Islet precursor cell (in vitro differentiated cells): ENCODE data around the gene ABAT.

ENCODE experiments used
- DNase-seq: peaks from one replicate; pipeline ENCODE4 v3.0.0-alpha.2; 2018

The ABAT gene

DNA sequence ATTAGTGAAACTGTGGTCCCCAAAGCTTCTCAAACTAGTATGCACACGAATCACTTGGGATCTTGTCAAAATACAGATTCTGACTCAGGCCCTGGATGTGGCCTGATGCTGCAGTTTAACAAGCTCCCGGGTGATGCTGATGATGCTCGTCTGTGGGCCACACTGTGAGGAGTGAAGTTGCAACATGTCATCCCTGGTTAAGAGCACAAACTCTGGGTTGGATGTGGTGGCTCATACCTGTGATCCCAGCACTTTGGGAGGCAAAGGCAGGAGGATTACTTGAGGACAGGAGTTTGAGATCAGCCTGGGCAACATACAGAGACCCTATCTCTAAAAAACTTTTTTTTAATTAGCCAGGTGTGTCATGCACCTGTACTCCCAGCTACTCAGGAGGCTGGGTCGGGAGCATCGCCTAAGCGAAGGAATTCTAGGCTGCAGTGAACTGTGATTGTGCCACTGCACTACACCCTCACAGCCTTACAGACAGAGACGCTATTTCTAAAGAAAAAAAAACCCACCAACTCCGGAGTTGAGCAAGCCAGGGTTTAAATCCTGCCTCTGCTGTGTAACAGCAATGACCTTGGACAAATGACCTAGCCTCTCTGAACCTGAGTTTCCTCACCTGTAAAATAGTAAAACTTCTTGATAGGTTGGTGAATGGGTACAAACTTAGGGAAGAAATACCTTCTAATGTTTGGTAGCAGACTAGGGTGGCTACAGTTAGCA, 24.4 kb upstream of the ABAT start:
- DNase-seq = no peak

DNA sequence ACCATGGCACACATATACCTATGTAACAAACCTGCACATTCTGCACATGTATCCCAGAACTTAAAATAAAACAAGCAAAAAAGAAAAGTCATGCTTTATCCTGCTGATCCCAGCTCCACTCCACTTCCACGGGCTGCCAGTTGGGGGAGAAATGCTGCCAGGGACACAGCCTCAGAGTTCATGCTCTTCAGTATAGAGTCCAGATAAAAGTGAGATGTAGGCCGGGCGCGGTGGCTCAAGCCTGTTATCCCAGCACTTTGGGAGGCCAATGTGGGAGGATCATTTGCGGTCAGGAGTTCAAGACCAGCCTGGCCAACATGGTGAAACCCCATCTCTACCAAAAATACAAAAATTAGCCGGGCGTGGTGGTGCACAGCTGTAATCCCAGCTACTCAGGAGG, 22.5 kb upstream of the ABAT start:
- peak; percentile 68 for DNase-seq

DNA sequence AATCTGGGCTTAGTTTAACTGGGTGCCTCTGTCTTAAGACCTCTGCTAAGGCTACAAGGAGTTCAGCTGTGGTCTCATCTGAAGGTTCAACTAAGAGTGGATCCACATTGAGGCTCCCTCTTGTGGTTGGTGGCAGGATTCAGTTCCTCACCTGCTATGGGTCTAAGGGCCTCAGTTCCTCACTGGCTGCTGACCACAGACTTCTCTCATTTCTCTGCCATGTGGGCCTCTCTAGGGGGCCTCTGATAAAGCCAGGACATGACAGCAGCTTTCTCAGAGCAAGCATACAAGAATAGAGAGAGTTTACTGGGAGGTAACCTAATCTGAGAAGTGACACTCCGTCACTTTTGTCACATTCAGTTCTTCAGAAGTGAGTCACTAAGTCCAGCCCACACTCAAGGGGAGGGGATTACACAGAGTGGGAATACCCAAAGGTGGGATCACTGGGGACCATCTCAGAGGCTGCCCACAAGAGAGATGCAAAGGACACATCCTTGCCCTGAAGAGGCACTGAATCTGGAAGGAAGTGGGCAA, 19.2 kb upstream of the ABAT start:
- no peak for DNase-seq

DNA sequence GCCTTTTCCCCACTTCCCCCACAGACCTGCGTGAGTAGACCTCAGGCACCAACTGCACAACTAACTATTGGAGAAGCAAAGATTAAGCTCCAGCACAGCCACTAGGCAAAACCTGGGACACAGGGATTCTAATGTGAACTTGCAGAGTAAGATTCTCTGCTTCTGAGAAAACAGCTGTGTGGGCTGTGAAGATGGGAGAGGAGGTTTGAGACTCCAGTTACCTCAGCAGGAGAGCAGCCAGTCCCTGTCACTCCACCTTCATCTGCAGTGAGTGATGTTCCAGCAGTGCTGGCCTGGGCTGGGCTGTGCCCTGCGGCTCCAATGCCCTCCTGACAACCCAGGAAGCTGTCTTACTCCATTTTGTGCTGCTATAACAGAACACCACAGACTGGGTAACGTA, 18.0 kb upstream of the ABAT start:
- DNase-seq = no peak

DNA sequence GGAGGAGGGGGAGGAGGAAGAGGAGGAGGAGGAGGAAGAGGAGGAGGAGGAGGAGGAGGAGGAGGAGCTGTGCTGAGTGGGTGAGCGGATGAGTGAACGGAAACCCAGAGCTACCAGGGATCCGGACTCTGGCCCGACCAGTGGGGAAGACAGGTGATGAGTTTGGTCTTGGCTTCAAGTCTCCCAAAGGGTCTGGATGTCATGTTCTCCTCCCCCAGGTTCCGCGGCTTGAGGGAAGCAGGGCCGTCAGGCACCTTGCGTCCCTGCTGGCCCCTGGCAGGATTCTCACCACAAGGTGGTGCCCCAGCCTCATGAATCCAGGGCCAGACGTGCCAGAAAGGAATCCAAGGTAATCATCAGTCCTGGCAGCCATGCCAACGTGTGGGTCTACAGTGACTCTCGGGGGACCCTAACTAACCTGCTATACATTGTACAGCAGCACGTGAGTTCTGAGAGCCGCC, 13.5 kb upstream of the ABAT start:
- DNase-seq = peak; percentile 87

DNA sequence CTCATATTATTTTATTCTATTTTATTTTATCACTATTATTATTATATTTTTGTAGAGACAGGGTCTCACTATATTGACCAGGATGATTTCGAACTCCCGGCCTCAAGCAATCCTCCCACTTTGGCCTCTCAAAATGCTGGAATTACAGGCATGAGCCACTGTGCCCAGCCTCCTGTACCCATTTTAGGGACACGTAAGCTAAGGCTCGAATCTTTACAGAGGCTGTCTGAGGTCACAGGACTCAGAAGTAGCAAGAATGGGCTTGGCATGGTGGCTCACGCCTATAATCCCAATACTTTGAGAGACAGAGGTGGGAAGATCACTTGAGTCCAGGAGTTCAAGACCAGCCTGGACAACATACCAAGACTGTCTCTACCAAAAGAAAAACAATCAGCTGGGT, 12.7 kb upstream of the ABAT start:
- no peak for DNase-seq

DNA sequence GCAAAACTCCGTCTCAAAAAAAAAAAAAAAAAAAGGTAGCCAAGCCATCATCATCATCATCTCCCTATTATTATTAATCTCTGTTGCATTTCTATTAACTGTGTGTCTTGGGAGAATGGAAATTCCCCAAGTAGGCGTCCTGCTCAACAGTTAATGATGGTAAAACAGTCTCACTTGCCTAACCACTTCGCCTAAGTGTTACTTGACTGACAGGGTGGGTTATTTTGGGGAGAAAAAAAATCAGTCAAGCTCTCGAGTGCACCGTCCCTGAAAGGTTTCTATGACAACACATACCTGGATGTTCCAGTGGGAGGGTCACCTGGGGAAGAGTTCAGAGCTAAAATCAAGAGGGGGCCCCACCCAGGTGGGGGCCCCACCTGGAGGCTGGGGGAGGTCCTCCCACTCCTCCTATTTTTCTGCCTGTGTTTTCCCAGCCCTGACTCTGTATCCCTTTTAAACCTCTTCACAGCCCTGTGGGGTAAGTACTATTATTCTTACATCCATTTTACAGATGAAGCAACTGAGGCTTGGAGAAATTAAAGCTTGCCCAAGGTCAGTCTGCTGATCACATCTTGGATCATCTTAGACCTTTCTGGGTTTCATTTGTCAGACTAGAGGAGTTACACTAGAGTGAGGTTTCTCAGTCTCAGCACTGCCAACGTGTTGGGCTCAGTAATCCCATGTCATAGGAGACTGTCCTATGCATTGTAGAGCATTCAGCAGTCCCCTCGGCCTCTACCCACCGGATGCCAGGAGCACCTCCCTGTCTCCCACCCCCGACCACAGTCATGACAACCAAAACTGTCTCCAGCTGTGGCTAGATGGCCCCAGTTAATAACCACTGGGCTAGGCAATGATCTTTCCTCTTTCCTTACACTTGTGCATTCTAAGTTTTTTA, 11.0 kb upstream of the ABAT start:
- DNase-seq = no peak

DNA sequence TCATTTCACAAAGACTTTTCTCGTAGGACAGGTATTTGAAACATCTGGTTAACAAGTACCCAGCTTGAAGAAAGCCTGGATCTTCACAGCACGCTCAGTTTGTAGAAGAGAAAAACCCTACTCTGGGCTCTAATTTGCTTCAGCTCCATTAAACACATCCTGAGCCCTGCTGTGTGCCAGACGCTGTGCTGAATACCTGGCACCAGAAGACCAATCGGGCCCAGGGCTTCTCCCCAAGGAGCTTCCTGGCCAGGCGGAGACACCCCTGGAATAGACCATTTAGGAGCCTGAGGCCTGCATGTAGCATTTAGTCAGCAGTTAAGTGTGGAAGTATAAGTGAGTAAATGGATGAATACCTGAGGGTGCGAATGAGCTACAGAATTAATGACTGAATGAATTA, 8.9 kb upstream of the ABAT start:
- DNase-seq = no peak

DNA sequence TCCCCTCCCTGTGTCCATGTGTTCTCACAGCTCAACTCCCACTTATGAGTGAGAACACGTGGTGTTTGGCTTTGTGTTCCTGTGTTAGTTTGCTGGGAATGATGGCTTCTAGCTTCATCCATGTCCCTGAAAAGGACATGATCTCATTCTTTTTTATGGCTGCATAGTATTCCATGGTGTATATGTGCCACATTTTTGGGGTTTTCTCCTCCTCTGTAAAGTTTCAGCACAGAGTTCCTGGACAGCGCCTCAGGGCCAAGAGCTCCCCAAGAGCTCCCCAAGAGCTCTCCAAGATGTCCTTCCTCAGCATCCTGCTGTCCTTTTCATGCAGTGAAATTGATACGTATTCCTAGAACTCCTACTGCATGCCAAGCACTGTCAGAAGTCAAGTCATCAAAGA, 6.9 kb upstream of the ABAT start:
- no peak for DNase-seq

DNA sequence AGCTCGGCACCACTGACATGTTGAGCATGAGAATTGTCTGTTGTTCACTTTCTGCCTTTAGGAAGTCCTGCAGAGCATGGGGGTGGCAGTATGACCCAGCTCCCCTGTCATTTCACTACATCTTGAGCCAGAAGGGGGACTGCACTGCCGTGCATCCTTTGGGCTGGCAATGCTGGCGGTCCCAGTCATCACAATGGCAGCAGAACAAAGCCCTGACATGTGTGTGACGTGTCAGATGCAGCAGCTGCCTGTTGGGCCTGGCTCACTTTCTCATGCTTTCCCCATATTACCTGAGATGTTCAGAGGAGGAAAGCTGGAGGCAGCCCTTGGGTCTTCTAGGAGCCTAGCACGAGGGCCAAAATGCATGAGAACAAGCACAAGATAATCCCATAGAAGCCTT, 6.3 kb upstream of the ABAT start:
- no peak for DNase-seq

DNA sequence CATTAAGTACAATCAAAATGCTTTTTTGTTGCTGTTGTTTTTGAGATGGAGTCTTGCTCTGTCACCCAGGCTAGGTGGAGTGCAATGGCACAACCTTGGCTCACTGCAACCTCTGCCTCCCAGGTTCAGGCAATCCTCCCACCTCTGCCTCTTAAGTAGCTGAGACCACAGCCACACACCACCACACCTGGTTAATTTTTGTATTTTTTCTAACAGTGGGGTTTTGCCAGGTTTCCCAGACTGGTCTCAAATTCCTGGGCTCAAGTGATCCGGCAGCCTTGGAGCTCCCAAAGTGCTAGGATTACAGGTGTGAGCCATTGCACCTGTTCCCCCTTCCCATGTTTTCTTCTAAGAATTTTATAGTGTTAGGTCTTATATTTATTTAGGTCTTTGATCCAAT, 4.9 kb upstream of the ABAT start:
- no peak for DNase-seq

DNA sequence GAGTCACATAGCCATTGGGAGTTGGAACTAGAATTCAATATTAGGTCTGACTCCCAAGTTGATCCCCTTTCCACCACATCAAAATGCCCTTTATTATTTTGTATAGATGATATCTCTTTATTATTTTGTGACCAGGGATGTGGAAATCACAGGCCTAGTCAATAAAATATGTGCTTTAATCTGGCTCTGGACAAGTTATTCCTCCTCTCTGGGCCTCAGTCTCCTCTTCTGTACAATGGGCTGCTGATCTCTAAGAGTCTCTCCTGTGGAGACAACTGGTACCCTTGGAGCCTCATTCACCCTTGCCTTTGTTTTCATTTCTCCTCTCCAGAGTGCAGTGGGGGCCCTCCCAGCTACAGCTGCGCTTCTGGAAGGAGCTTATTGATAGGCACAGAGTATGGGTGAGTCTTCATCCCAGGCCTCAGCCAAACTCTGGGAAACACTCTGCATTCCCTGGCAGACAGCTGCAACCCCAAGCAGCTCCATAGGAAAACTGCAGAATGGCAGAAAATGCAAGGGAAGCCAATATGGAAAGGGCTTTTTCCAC, 4.3 kb upstream of the ABAT start:
- no peak for DNase-seq

DNA sequence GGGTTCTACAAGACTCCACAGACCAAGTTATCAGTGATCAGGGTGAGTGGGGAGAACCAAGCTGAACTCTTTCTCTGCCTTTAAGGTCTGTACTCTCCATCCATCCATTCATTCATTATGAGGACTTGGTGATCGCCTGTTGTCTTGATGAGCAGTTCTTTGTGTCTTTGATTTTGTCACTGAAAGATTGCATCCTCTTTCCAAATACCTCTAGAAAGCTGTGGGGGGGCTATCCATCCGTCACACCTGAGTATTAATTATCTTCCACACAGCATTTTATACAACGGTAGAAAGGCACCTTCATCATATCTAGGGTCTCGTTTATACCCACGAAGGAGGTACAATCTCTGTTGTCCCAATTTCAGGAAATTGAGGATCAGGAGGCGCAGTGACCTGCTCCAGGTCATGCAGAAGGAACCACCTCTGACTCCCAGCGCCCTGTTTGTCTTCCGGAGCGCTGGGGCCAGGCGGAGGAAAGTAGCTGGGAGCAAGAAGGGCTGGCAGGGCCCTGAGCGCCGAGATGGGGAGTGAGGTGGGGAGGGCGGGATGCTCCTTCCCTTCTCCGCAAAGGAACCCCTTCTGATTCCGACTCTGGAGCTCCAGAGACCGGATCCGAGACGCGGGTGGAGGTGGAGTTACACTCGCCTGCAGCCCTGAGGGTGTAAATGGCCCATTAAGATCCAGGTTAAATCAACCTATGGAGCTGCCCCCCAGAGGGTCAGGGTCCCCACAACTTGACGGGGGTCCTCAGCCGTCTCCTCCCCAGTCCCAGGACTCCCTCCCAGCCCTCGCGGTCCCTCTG, 605 bp upstream of the ABAT start:
- no peak for DNase-seq

DNA sequence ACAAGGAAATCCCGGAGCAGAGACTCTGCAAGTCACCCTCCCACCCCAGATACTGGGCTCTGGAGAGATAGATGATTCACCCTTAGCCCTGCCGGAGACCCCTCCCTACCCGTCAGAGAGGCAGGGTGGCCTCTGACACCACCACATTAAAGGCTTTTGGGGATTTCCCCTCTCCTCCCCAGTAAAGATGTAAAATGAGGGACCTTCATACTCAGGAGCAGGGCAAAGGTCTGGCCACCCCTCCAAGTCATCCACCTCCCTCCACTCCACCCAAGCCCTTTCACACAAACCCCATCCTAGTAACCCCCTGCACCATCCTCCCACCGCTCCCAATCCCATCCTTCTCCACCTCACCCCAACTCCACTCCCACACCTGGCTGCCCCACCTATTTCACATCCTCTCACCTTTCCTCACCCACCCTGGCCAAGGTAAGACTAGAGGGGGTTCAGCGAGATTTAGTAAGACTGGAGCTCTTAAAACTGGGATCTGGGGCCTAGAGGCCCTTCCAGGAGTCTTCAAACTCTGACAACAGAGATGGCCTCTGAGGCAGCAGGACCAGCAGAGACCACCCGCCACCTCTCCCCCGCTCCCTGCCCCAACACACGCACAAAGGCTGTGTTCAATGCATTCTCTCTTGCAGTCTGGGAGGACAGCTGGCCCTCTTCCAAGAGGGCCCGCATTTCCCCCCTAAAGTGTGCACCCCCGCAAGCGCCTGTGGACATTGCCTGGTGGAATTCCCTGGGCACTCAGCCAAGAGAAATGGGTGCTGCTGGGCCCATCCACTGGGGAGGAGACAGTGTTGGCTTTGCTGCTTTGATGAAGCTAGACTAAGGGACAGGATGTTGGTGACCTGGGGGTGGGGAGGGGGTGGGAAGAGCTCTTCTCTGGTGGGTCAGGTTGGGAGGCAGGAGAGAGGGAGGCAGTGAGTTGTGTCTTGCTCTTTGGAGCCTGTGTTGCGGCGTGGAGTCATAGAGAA, 1.1 kb downstream of the ABAT start:
- DNase-seq = no peak

DNA sequence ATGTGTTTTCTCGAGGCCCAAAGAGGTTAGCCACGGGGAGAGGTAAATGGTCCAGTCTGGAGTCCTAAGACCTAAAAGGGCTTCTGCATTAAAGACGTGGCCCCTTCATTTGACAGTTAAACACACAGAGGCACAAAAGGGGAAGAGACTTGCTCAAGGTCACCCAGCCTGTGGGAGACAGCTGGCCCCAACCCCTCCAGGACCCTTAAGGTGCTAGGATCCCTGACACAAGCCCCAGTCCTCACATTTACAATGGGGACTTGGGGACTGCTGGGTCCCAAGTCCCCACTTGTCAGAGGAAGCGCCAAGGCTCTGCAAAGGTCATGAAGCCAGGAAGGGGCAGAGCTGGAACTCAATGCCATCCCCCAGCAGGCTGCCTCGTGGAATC, 1.7 kb downstream of the ABAT start:
- no peak for DNase-seq

DNA sequence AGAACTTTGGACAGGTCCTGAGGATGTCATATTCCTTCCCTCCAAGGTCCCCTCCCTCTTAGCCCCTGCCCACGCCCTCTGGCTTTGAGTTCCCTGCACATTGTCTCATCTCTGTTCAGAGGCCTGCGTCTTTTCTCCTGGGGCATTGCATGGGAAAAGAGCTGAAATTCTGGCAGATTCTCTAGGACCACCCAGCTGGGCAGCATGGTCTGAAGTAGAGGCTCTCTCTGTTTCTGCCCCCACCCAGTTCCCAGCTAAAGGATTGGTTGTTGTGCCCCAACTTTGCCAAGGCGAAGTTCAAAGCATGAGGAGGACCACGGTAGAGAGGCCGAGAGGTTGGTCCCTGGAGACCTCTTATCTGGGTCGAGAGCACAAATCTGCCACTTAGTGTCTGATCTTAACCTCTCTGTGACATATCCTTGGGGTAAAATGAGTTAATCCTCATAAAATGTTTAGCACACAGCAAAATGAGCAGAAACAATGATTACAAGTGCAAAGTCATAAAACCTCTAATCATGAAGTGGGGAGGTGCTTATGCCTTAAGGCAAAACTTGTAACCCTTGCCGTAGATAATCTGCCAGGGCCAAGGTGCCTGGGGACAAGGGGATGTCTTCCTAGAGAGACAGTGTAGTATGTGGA, 2.4 kb downstream of the ABAT start:
- no peak for DNase-seq

DNA sequence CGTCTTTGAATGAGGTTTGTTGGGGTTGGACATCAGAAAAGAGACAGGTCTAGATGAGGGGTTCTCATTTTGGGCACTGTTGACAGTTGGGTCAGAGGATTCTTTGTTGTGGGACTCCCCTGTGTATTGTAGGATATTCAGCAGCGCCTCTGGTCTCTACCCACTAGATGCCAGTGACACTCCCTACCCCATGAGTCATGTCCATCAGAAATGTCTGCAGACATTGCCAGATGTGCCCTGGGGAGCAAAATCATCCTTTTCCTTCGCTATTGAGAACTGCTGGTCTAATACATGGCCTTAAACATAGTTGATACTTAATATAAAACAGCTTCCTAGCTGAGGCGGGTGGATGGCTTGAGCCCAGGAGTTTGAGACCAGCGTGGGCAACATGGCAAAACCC, 3.1 kb downstream of the ABAT start:
- DNase-seq = no peak

DNA sequence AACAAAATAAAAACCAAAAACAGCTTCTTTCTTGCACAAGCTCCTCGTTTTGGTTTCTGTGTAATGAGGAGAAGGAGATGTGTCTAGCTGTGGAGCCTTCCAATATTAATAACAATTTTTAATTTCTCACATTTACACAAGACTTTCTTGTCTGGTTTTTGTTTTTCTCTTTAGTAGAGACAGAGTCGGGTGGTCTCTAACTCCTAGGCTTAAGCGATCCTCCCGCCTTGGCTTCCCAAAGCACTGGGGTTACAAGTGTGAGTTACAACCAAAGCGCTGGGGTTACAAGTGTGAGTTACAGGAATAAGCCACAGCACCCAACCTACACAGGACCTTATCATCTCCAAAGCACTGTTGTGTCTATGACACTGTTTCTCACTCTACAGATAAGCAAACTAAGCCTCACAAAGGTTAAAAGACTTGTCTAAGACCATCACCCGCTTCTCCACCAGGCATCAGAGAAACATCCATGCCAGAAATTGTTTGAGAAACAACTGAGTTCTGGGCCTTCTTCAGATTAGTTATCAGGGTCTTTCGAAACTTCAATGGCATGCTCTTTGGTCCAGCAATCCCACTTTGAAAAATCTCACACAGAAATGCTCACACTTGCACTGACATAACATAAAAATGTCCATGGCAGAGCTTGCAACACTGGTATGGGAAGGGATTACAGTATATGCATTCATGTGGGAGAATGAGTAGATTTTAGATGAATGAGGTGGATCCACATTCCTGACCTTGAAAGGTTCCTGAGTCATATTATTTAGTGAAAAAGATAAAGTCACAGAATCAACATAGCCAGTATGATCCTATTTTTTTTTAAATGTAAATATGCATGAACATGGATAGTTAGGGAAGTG, 3.9 kb downstream of the ABAT start:
- DNase-seq = no peak

DNA sequence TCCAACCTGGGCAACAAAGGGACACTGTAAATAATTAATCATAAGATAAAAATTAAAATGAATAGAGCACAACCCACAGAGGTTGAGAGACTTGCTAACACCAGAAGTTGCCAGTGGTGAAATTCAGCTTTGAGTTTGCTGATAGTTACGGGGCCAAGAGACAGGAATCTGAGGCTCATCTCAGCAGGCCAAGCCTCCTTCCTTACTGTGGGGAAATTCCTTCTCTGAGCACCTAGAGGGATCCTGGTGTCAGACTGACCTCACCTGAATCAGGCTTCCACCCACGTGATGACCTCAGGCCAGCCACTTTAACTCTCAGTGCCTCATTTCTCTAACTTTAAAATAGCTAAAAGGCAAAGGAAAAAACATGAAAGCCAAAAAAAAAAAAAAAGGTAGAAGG, 4.7 kb downstream of the ABAT start:
- DNase-seq = no peak
